GM12878 (cell line): ENCODE data around the gene CLSTN2. TPM values are rescaled to one million over a fixed set of nuclear protein-coding genes. Genes with fewer than 3 reads are reported as not detected.

ENCODE experiments used
- ATAC-seq: fragments of 200-7000 bp; cut with Tn5 transposase; 3 replicates; pipeline ENCODE4 v1.9.1; 2020; ENCODE audit warnings: mild to moderate bottlenecking, moderate library complexity
- BruUV-seq: library from RNA; stranded (reverse); fragments of 400-500 nt; replicated peaks from 2 replicates; lab custom pipeline; 2021; lab: Mats Ljungman, UMichigan
- CTCF ChIA-PET: fragments of 300-600 bp; sonication (Branson Sonifier 250); formaldehyde crosslinking; extraction: SDS; loops from one replicate; lab custom pipeline; 2021; ENCODE audit warnings: inconsistent platforms; lab: Yijun Ruan, JAX
- POLR2A ChIA-PET: fragments of 350-600 bp; formaldehyde crosslinking; extraction: SDS; loops from one replicate; lab custom pipeline; 2021; ENCODE audit warnings: inconsistent platforms; lab: Charles Lee
- RAD21 ChIA-PET: fragments of 300-600 bp; sonication (Branson Sonifier 250); formaldehyde crosslinking; loops from one replicate; lab custom pipeline; 2023; ENCODE audit warnings: antibody characterized with exemption; ENCODE audit not compliant: unreplicated experiment; lab: Charles Lee
- SMC1A ChIA-PET: fragments of 300-600 bp; sonication (Branson Sonifier 250); formaldehyde crosslinking; loops from one replicate; lab custom pipeline; 2023; ENCODE audit not compliant: unreplicated experiment, uncharacterized antibody; lab: Charles Lee
- DNase-seq: peaks from one replicate; pipeline ENCODE4 v3.0.0-alpha.2; 2011; ENCODE audit warnings: low read depth, low spot score
- FAIRE-seq: peaks from 3 replicates; lab custom pipeline; 2011; peaks lifted over from hg19 to GRCh38; lab: Jason Lieb, UNC
- H2AFZ ChIP-seq: 2 replicates; pipeline ENCODE4 v1.6.0; 2011; ENCODE audit warnings: low read depth, low read length, control low read depth; ENCODE audit not compliant: control insufficient read depth
- H3K27ac ChIP-seq: 2 replicates; pipeline ENCODE4 v1.5.1; 2011; ENCODE audit warnings: control low read depth; ENCODE audit not compliant: control insufficient read depth, insufficient read depth
- H3K27me3 ChIP-seq, 2 experiments: replicated peaks in 1 of 2; 2 replicates each; pipeline versions ENCODE4 v1.6.0 to v1.6.1; 2011; ENCODE audit warnings: low read length in 1 of 2; ENCODE audit not compliant: control insufficient read depth in 2 of 2, insufficient read depth in 2 of 2
- H3K36me3 ChIP-seq, 2 experiments: 2 replicates each; pipeline ENCODE4 v1.5.1; 2011; ENCODE audit warnings: low read length in 1 of 2; ENCODE audit not compliant: control insufficient read depth in 2 of 2, insufficient read depth in 2 of 2
- H3K4me1 ChIP-seq: 2 replicates; pipeline ENCODE4 v1.6.1; 2011; ENCODE audit warnings: mild to moderate bottlenecking, low read length, moderate library complexity, mixed read lengths; ENCODE audit not compliant: control insufficient read depth, insufficient read depth
- H3K4me2 ChIP-seq: 2 replicates; pipeline ENCODE4 v1.6.0; 2011; ENCODE audit warnings: control low read depth; ENCODE audit not compliant: control insufficient read depth, insufficient read depth
- H3K4me3 ChIP-seq: fragments of 200-600 bp; sonication (generic); 2 replicates; pipeline ENCODE4 v1.5.1; 2016
- H3K79me2 ChIP-seq: 2 replicates; pipeline ENCODE4 v1.6.0; 2011; ENCODE audit warnings: low read length; ENCODE audit not compliant: control insufficient read depth, insufficient read depth
- H3K9ac ChIP-seq: 2 replicates; pipeline ENCODE4 v1.8.0; 2011; ENCODE audit warnings: low read length, control low read depth, mixed read lengths; ENCODE audit not compliant: control insufficient read depth, insufficient read depth
- H3K9me3 ChIP-seq: replicated peaks from 3 replicates; pipeline ENCODE4 v1.5.1; 2011; ENCODE audit warnings: mild to moderate bottlenecking, low read length; ENCODE audit not compliant: control insufficient read depth, insufficient read depth
- H4K20me1 ChIP-seq: 2 replicates; pipeline ENCODE4 v1.6.0; 2011; ENCODE audit not compliant: control insufficient read depth, insufficient read depth
- ASH2L ChIP-seq: fragments of 300-600, 200-600 bp; sonication (generic); IDR thresholded peaks from 2 replicates; pipeline ENCODE4 v1.6.1; 2017; ENCODE audit warnings: low read depth, mild to moderate bottlenecking, borderline replicate concordance
- CBX5 ChIP-seq: sonication (generic); IDR thresholded peaks from 2 replicates; pipeline ENCODE4 v1.6.1; 2016; ENCODE audit warnings: low read depth, moderate library complexity, mild to moderate bottlenecking, inconsistent platforms
- FOS ChIP-seq: IDR thresholded peaks from 3 replicates; pipeline ENCODE4 v1.6.1; 2011; ENCODE audit warnings: borderline replicate concordance; ENCODE audit not compliant: insufficient read length; ENCODE audit errors: extremely low read depth
- HDAC6 ChIP-seq: fragments of 200-600 bp; sonication (generic); IDR thresholded peaks from one replicate; pipeline ENCODE4 v1.8.0; 2017; ENCODE audit warnings: antibody characterized with exemption; ENCODE audit not compliant: unreplicated experiment
- MTA3 ChIP-seq: IDR thresholded peaks from 2 replicates; pipeline ENCODE4 v1.6.1; 2012; ENCODE audit warnings: low read length, inconsistent platforms, borderline replicate concordance
- NFYB ChIP-seq: IDR thresholded peaks from 2 replicates; pipeline ENCODE4 v1.6.1; 2011; ENCODE audit warnings: low read depth, mild to moderate bottlenecking, low read length, improper control_type of control experiment, moderate library complexity; ENCODE audit not compliant: insufficient read depth
- PML ChIP-seq: IDR thresholded peaks from 2 replicates; pipeline ENCODE4 v1.6.1; 2012; ENCODE audit warnings: low read length, inconsistent platforms
- POLR2AphosphoS2 ChIP-seq: IDR thresholded peaks from 2 replicates; pipeline ENCODE4 v1.6.1; 2011; ENCODE audit warnings: low read depth, mild to moderate bottlenecking, low read length, improper control_type of control experiment, moderate library complexity
- POU2F2 ChIP-seq: IDR thresholded peaks from 3 replicates; pipeline ENCODE4 v1.6.1; 2011; ENCODE audit warnings: low read depth, mild to moderate bottlenecking, low read length, borderline replicate concordance
- RCOR1 ChIP-seq: conservative IDR thresholded peaks from 2 replicates; pipeline ENCODE4 v1.6.1; 2012; ENCODE audit warnings: low read depth, low read length, improper control_type of control experiment
- SMAD5 ChIP-seq: IDR thresholded peaks from 2 replicates; pipeline ENCODE4 v1.6.1; 2016; ENCODE audit warnings: antibody characterized with exemption, low read depth
- SP1 ChIP-seq: IDR thresholded peaks from one replicate; pipeline ENCODE4 v1.6.1; 2011; ENCODE audit warnings: low read depth, low read length
- SREBF2 ChIP-seq: IDR thresholded peaks from 2 replicates; pipeline ENCODE4 v1.6.1; 2012; ENCODE audit warnings: mild to moderate bottlenecking, low read length
- TARDBP ChIP-seq: IDR thresholded peaks from 2 replicates; pipeline ENCODE4 v1.6.1; 2016; ENCODE audit warnings: borderline replicate concordance
- USF2 ChIP-seq: IDR thresholded peaks from 2 replicates; pipeline ENCODE4 v1.6.1; 2011; ENCODE audit warnings: low read depth, low read length, improper control_type of control experiment, borderline replicate concordance
- ZNF24 ChIP-seq: fragments of 450-650 bp; IDR thresholded peaks from 2 replicates; pipeline ENCODE4 v1.6.1; 2017; ENCODE audit warnings: antibody characterized with exemption, mild to moderate bottlenecking
- WGBS: methylation state at CpG from one replicate; pipeline ENCODE4 v1.1.6; 2016; ENCODE audit warnings: low lambda C conversion rate; ENCODE audit not compliant: insufficient replicate concordance, insufficient coverage; ENCODE audit errors: missing lambda C conversion rate; 5-methylcytosine and 5-hydroxymethylcytosine counted together
- in situ Hi-C: fragments of 300-500 bp; cut with MboI; formaldehyde crosslinking; loops from 9 replicates; pipeline ENCODE4 v1.14.3; 2018; ENCODE audit warnings: mixed read lengths
- intact Hi-C: fragments of 100-400 bp; cut with micrococcal nuclease; formaldehyde crosslinking; loops from one replicate; pipeline ENCODE4 v1.14.2; 2022; ENCODE audit not compliant: unreplicated experiment
- polyA plus RNA-seq, 11 experiments: library from polyadenylated mRNA; depleted of rRNA in 4 of 11; unstranded in 6 of 11; stranded (reverse) in 5 of 11; fragments of >200 nt; fragmentation: Nextera tagmentation in 4 of 11; fragmentation: Illumina TruSeq in 1 of 11; extraction: Ambion mirVana in 4 of 11; extraction: Trizol in 1 of 11; gene quantifications; 1 replicate in 1 of 11; 2 replicates in 10 of 11; pipeline versions ENCODE4 v1.2.1 to v1.2.3, GENCODE V29; 2011 to 2016; ENCODE audit warnings: inconsistent platforms in 2 of 11, missing spikeins in 2 of 11, low read depth in 1 of 11
- total RNA-seq, 4 experiments: library from RNA; depleted of rRNA in 3 of 4; stranded (reverse); fragments of >200 nt in 3 of 4; fragmentation: Illumina TruSeq in 1 of 4; extraction: Trizol in 1 of 4; gene quantifications; 2 replicates each; pipeline versions ENCODE4 v1.2.1 to v1.2.3, GENCODE V29; 2013 to 2021

Gene CLSTN2
- total and polyA plus RNA-seq, 10 of the 15 experiments (the other 5 are each of a cell fraction or from before 2014, with no cell fraction given): under 0.01 to 0.10 (median under 0.01) TPM; not detected in 5

- Histone ChIP-seq H3K4me2 (no peak overlapping the region), H3K4me3 (no peak overlapping the region), H3K36me3 (no peaks in the 10 kb centered on the region), H4K20me1 (no peaks in the 10 kb centered on the region), H3K9ac (no peak overlapping the region), H2AFZ (no peak overlapping the region), H3K9me3 (no peaks in the 10 kb centered on the region), H3K27ac (no peak overlapping the region), H3K27me3 (no peaks in the 10 kb centered on the region; a peak in 1 of 4 replicates), H3K79me2 (no peaks in the 10 kb centered on the region), H3K4me1 (no peaks in the 10 kb centered on the region)
- no TSS peak for BruUV-seq
- SMC1A ChIA-PET: no interaction called here
- no peak for ATAC-seq
- RAD21 ChIA-PET: no interaction called here
- DNase-seq: no peak
- no peak for FAIRE-seq
- no peak for TF ChIP-seq SMAD5
- no peak for TF ChIP-seq USF2
- no peak for TF ChIP-seq MTA3
- no peak for TF ChIP-seq ASH2L
- no peak for TF ChIP-seq RCOR1
- TF ChIP-seq HDAC6: no peak
- no peak for TF ChIP-seq TARDBP
- no peak for TF ChIP-seq PML
- TF ChIP-seq CBX5: no peak
- TF ChIP-seq FOS: no peak
- TF ChIP-seq ZNF24: no peak
- TF ChIP-seq POLR2AphosphoS2: no peak
- TF ChIP-seq SREBF2: no peak
- no peak for TF ChIP-seq POU2F2
- TF ChIP-seq SP1: no peak
- no peak for TF ChIP-seq NFYB
- intact Hi-C loops: no loop called here
- POLR2A ChIA-PET: no interaction called here
- WGBS: 63% methylated on average over 5 of the region's 5 CpGs
- in situ Hi-C loops: no loop called here
- CTCF ChIA-PET: no interaction called here
Measured at GRCh38 chr3:140311428-140311827, 376.4 kb downstream of the CLSTN2 start.
